T-cell (primary cell): ENCODE results near the gene ZNF281. TPM values are rescaled to one million over a fixed set of nuclear protein-coding genes. Genes with fewer than 3 reads are reported as not detected.
"Not testable (repeated sequence)": the region's sequence is repeated elsewhere in the genome, so short reads cannot be mapped to it uniquely, and the experiment has no call there.

Experiments
- ATAC-seq, 4 experiments: fragments of 200-7000 bp in 3 of 4; fragments of 150-1000 bp in 1 of 4; cut with Tn5 transposase; replicated peaks in 1 of 4; 1 replicate in 3 of 4; 2 replicates in 1 of 4; pipeline ENCODE4 v1.10.0; 2021; ENCODE audit warnings: moderate library complexity in 3 of 4, mild to moderate bottlenecking in 2 of 4, moderate number of reproducible peaks in 1 of 4
- CTCF ChIA-PET, 2 donors: fragments of 300-600 bp; sonication (Branson Sonifier 250); formaldehyde crosslinking; loops; one replicate each; lab custom pipeline; 2022; ENCODE audit warnings: antibody characterized with exemption in 2 of 2; lab: Charles Lee
- POLR2A ChIA-PET, 2 donors: fragments of 300-600 bp; sonication (Branson Sonifier 250); formaldehyde crosslinking; loops; one replicate each; lab custom pipeline; 2022; ENCODE audit warnings: antibody characterized with exemption in 2 of 2; lab: Charles Lee
- DNase-seq, 35 experiments: peaks; one replicate each; pipeline versions ENCODE4 v3.0.0 to v3.0.0-alpha.2; 2013 to 2023
- H3K27ac ChIP-seq: one replicate; pipeline ENCODE4 v1.5.1; 2013; ENCODE audit warnings: low read length
- H3K27me3 ChIP-seq, 2 experiments: replicated peaks in 1 of 2; 1 replicate in 1 of 2; 2 replicates in 1 of 2; pipeline versions ENCODE4 v1.6.1 to v1.7.0; 2013; ENCODE audit warnings: low read length in 1 of 2, mixed read lengths in 1 of 2; ENCODE audit not compliant: control insufficient read depth in 2 of 2, insufficient read depth in 2 of 2; ENCODE audit errors: extremely low read depth in 1 of 2
- H3K36me3 ChIP-seq, 2 donors: 1 replicate in 1 of 2; 2 replicates in 1 of 2; pipeline versions ENCODE4 v1.6.1 to v1.7.0; 2013; ENCODE audit warnings: low read length in 1 of 2; ENCODE audit not compliant: control insufficient read depth in 2 of 2, insufficient read depth in 1 of 2; ENCODE audit errors: extremely low read depth in 1 of 2
- H3K4me1 ChIP-seq, 2 experiments: 1 replicate in 1 of 2; 2 replicates in 1 of 2; pipeline versions ENCODE4 v1.6.1 to v1.7.0; 2013; ENCODE audit warnings: low read length in 2 of 2, mixed read lengths in 1 of 2; ENCODE audit not compliant: insufficient read depth in 2 of 2, control insufficient read depth in 1 of 2; ENCODE audit errors: extremely low read depth in 1 of 2
- H3K4me3 ChIP-seq, 2 donors: 1 replicate in 1 of 2; 2 replicates in 1 of 2; pipeline versions ENCODE4 v1.5.1 to v1.7.0; 2013; ENCODE audit warnings: mild to moderate bottlenecking in 2 of 2, low read length in 1 of 2, moderate library complexity in 1 of 2; ENCODE audit not compliant: control insufficient read depth in 1 of 2; ENCODE audit errors: extremely low read depth in 1 of 2
- H3K9me3 ChIP-seq: 2 replicates; pipeline ENCODE4 v1.7.0; 2013
- H3K27ac Mint-ChIP-seq, 2 donors: one replicate each; pipeline ENCODE4 v1.8.0; 2020 to 2021; ENCODE audit warnings: mild to moderate bottlenecking in 2 of 2, mixed read lengths in 2 of 2
- H3K27me3 Mint-ChIP-seq, 2 donors: one replicate each; pipeline ENCODE4 v1.8.0; 2021 to 2022; ENCODE audit warnings: mixed read lengths in 2 of 2
- H3K36me3 Mint-ChIP-seq: one replicate; pipeline ENCODE4 v1.8.0; 2021; ENCODE audit warnings: mixed read lengths
- H3K4me1 Mint-ChIP-seq, 3 donors: one replicate each; pipeline ENCODE4 v1.8.0; 2020 to 2022; ENCODE audit warnings: mixed read lengths in 3 of 3, mild to moderate bottlenecking in 1 of 3
- H3K4me3 Mint-ChIP-seq, 3 donors: one replicate each; pipeline ENCODE4 v1.8.0; 2020 to 2022; ENCODE audit warnings: mild to moderate bottlenecking in 3 of 3, mixed read lengths in 3 of 3, moderate library complexity in 3 of 3
- H3K9me3 Mint-ChIP-seq, 3 donors: one replicate each; pipeline ENCODE4 v1.8.0; 2020 to 2022; ENCODE audit warnings: mixed read lengths in 3 of 3
- WGBS: methylation state at CpG from one replicate; pipeline ENCODE4 v1.1.5; 2013; ENCODE audit warnings: missing lambda C conversion rate; ENCODE audit not compliant: insufficient coverage; 5-methylcytosine and 5-hydroxymethylcytosine counted together
- total RNA-seq, 35 experiments: library from RNA in 6 of 35; stranded (reverse) in 6 of 35; fragments of 120-200 nt in 1 of 35; gene quantifications; one replicate each; pipeline versions ENCODE4 v1.2.1 to v1.2.4 and lab custom pipeline; 2013 to 2026

The ZNF281 gene
- total RNA-seq, 5 donors from 2014 or later (not counting 1 experiment from before 2014, with no cell fraction given) = 19.2 to 29.9 (median 21.4) TPM

GRCh38 chr1:200423235-200423634, 13.4 kb upstream of the ZNF281 start:
- no peaks in the 10 kb centered on the region for H3K4me1 ChIP-seq
- DNase-seq (no peak), ATAC-seq (no peak)
- H3K27ac Mint-ChIP-seq = no peak overlapping the region
- ChIA-PET POLR2A (no interaction called here), CTCF (no interaction called here)
- WGBS = no CpG with 5 or more reads among the region's 6 CpGs
- no peaks in the 10 kb centered on the region for H3K36me3 ChIP-seq
- H3K27me3 Mint-ChIP-seq = no peaks in the 10 kb centered on the region
- H3K36me3 Mint-ChIP-seq = no peaks in the 10 kb centered on the region
- no peak overlapping the region for H3K4me3 Mint-ChIP-seq
- H3K4me1 Mint-ChIP-seq = peaks cover 0 to 3% (median 0%) of the 10 kb centered on the region in 3 donors
- no peaks in the 10 kb centered on the region for H3K27me3 ChIP-seq
- no peaks in the 10 kb centered on the region for H3K9me3 ChIP-seq
- no peaks in the 10 kb centered on the region for H3K9me3 Mint-ChIP-seq
- H3K4me3 ChIP-seq = no peak overlapping the region
- H3K27ac ChIP-seq = no peak overlapping the region

GRCh38 chr1:200422211-200422610, 12.4 kb upstream of the ZNF281 start:
- ChIA-PET CTCF (no interaction called here), POLR2A (no interaction called here)
- no peaks in the 10 kb centered on the region for H3K36me3 Mint-ChIP-seq
- Histone ChIP-seq H3K27ac (no peak overlapping the region), H3K9me3 (no peaks in the 10 kb centered on the region), H3K27me3 (no peaks in the 10 kb centered on the region), H3K4me3 (no peak overlapping the region), H3K36me3 (no peaks in the 10 kb centered on the region), H3K4me1 (no peaks in the 10 kb centered on the region)
- 100% methylated on average over 3 of the region's 3 CpGs for WGBS
- no peaks in the 10 kb centered on the region for H3K9me3 Mint-ChIP-seq
- ATAC-seq = no peak
- H3K4me1 Mint-ChIP-seq = no peaks in the 10 kb centered on the region
- no peak for DNase-seq
- H3K27me3 Mint-ChIP-seq = no peaks in the 10 kb centered on the region
- H3K27ac Mint-ChIP-seq = no peak overlapping the region
- H3K4me3 Mint-ChIP-seq = no peak overlapping the region

GRCh38 chr1:200415789-200416593, 6.2 kb upstream of the ZNF281 start:
- H3K4me1 Mint-ChIP-seq = peaks cover 0 to 3% (median 2%) of the 10 kb centered on the region in 3 donors
- H3K27ac Mint-ChIP-seq = no peak overlapping the region
- H3K36me3 Mint-ChIP-seq = no peaks in the 10 kb centered on the region
- H3K27ac ChIP-seq = no peak overlapping the region
- no peak for ATAC-seq
- CTCF ChIA-PET = no interaction called here
- no peaks in the 10 kb centered on the region for H3K36me3 ChIP-seq
- no peaks in the 10 kb centered on the region for H3K27me3 Mint-ChIP-seq
- POLR2A ChIA-PET = interaction anchor here in 1 of 2 donors (0.5 kb wide), 1 partner anchor 114 kb away, joined by 16 read pairs; no protein-coding TSS in a partner anchor
- DNase-seq = no peak
- H3K27me3 ChIP-seq = no peaks in the 10 kb centered on the region
- H3K4me1 ChIP-seq = no peaks in the 10 kb centered on the region
- H3K4me3 ChIP-seq = no peak overlapping the region
- no peaks in the 10 kb centered on the region for H3K9me3 ChIP-seq
- H3K4me3 Mint-ChIP-seq = no peak overlapping the region
- H3K9me3 Mint-ChIP-seq = no peaks in the 10 kb centered on the region
- WGBS = no CpG with 5 or more reads among the region's 2 CpGs

GRCh38 chr1:200415227-200415626, 5.4 kb upstream of the ZNF281 start:
- 60% methylated on average over 1 of the region's 1 CpG for WGBS
- CTCF ChIA-PET = no interaction called here
- POLR2A ChIA-PET = no interaction called here
- Mint-ChIP-seq H3K4me1 (peaks cover 7 to 10% (median 9%) of the 10 kb centered on the region in 3 donors), H3K27me3 (no peaks in the 10 kb centered on the region), H3K9me3 (no peaks in the 10 kb centered on the region), H3K36me3 (no peaks in the 10 kb centered on the region), H3K4me3 (no peak overlapping the region), H3K27ac (no peak overlapping the region)
- DNase-seq (no peak), ATAC-seq (no peak)
- H3K4me1 ChIP-seq = peaks cover 5 to 7% of the 10 kb centered on the region in 2 experiments
- no peaks in the 10 kb centered on the region for H3K27me3 ChIP-seq
- H3K27ac ChIP-seq = no peak overlapping the region
- no peak overlapping the region for H3K4me3 ChIP-seq
- no peaks in the 10 kb centered on the region for H3K36me3 ChIP-seq
- H3K9me3 ChIP-seq = no peaks in the 10 kb centered on the region

- WGBS = no CpG with 5 or more reads among the region's 4 CpGs
- no peaks in the 10 kb centered on the region for H3K36me3 ChIP-seq
- Mint-ChIP-seq H3K4me3 (no peak overlapping the region), H3K27me3 (no peaks in the 10 kb centered on the region), H3K4me1 (peaks cover 13 to 15% (median 13%) of the 10 kb centered on the region in 3 donors), H3K9me3 (no peaks in the 10 kb centered on the region), H3K27ac (no peak overlapping the region), H3K36me3 (peaks cover 3% of the 10 kb centered on the region)
- H3K4me1 ChIP-seq = peaks cover 7 to 8% of the 10 kb centered on the region in 2 experiments
- no peak overlapping the region for H3K27ac ChIP-seq
- ChIA-PET POLR2A (interaction anchor here in 1 of 2 donors (0.6 kb wide), 1 partner anchor 8 kb away, joined by 3 read pairs; no protein-coding TSS in a partner anchor), CTCF (no interaction called here)
- no peaks in the 10 kb centered on the region for H3K27me3 ChIP-seq
- ATAC-seq = no peak
- no peak overlapping the region for H3K4me3 ChIP-seq
- no peaks in the 10 kb centered on the region for H3K9me3 ChIP-seq
- DNase-seq = no peak
Measured at GRCh38 chr1:200414657-200415056, 4.8 kb upstream of the ZNF281 start.

- H3K27me3 Mint-ChIP-seq, CTCF ChIA-PET, POLR2A ChIA-PET, H3K9me3 ChIP-seq, H3K4me3 Mint-ChIP-seq, H3K9me3 Mint-ChIP-seq, H3K4me3 ChIP-seq, H3K36me3 Mint-ChIP-seq, H3K27ac Mint-ChIP-seq, H3K36me3 ChIP-seq, H3K27ac ChIP-seq, ATAC-seq, H3K27me3 ChIP-seq, DNase-seq: not testable (repeated sequence)
- peaks cover 12% of the 10 kb centered on the region in 2 experiments for H3K4me1 ChIP-seq
- H3K4me1 Mint-ChIP-seq = peaks cover 18 to 20% (median 19%) of the 10 kb centered on the region in 3 donors
- 76% methylated on average over 3 of the region's 11 CpGs for WGBS
Measured at GRCh38 chr1:200413766-200414165, 3.9 kb upstream of the ZNF281 start.
